Hippocampal formation (tissue), 2 donors: ENCODE data around the gene LRRC66.

Source experiments
- DNase-seq, 2 donors: peaks; one replicate each; lab custom pipeline; 2025; lab: John Stamatoyannopoulos, UW

Gene LRRC66

GRCh38 chr4:52019936-52020657 is at the start of gene LRRC66:
LRRC66 (minus strand) TSS chr4:52020363; CDS start chr4:52017613, 2,750 bp downstream.
- DNase-seq: no peak

DNA sequence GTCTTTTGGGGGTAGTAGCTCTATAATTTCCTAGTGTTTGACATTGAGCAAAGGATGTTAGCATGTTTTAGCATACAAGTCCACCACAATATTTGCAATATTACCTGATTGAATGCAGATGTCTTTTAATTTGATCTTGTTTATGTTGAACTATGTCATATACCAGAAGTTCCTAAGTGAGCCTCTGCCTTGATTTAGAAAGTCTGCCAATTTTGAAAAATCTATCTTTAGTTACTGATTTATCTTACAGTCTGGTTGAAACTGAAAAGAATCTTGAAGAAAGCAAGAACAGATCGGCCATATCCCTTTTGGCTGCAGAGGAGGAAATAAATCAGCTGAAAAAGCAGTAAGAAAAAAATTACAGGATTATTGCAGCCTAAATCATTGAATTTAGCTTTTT is 49.4 kb upstream of the LRRC66 start:
- DNase-seq: no peak

GRCh38 chr4:52059372-52059771 is 39.2 kb upstream of the LRRC66 start:
- no peak for DNase-seq

GRCh38 chr4:52058275-52058674 is 38.1 kb upstream of the LRRC66 start:
- no peak for DNase-seq

GRCh38 chr4:52057196-52057595 is 37.0 kb upstream of the LRRC66 start:
- no peak for DNase-seq

DNA sequence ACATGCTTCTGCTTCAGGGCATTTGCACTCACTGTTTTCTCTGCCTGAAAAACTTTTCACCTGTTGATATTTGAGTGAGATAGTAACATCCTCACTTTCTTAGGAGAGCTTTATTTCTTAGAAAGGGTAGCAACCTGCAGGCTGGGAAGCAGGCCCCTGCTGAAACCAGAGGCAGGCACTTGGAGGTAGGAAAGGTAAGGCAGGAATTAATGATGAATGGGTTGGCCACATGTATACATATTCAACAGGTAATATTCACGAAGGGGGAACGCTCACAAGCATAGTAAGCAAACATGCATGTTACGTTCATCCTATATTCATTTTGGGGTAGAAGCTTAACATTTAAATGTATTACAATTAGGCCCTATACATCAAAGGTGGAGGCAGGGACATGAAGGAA is 34.1 kb upstream of the LRRC66 start:
- no peak for DNase-seq

DNA sequence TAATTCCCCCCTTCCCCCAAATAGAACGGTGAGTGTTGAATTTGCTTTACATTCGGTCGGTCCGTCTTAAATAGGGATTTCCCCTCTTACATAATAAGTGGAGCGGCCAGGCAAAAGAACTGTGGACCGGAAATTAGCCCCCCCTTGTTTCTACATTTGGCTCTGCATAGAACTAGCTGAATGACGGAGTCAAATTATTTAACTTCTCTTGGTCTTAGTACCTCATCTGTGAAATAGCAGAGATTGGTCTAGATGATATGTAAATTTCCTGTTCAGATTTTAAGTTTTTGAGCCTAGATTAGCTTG is 32.3 kb upstream of the LRRC66 start:
- DNase-seq: no peak

DNA sequence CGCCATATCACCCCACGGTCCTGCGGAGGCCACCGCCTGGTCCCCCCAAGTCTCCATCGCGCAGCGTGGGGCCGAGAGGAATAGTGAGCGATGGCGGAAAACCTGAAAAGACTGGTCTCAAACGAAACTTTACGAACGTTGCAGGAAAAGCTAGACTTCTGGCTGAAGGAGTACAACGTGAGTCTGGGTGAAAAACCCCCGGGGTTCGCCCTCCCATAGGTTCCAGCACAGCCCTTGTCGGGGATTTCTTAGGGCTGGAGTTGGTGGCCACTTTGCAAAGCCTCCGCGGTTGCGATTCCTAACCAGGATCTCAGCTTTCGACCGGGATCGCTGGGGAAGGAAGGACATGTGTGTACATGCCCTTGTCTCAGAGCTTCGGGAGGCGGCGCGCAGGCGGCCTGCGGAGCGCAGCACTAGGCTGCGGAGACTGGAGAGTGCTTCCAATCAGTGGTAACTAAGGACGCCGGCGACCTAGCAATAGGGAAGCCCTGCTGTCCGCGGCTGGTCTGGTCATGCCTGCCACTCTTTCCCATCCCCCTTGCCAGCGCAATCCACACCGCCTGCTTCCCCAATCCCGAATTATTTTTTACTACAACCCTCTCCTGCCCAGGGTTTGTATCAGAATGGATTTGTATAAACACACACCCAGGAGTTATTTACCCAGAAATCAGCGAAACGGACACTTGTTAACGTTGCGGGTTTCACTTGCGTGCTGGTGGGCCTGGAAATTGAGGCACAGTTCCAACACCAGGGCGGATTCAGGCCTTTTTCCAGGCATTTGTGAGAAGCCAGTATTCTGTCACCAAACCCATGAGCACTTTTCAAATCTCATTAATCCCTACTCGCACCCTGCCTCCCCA is 31.7 kb upstream of the LRRC66 start:
- DNase-seq: no peak

DNA sequence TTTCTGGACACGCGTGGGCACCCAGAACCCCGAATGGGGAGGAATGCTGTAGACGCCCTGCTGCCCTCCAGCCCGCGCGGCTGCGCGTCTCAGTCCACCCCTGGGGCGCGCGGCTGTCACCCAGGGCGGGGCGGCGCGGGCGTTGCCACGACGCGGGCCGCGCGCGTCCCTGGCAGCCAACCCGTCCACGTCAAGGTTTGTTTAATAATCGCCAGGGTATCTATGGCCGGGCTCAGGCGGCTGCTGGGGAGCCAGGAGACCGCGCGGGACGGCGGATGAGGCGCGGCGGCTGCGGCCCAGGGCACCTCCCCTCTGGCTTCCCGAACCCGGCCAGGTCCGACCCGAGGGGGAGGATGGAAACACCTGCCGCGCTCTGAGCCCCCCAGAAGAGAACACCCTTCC is 31.1 kb upstream of the LRRC66 start, which contains the start of gene SPATA18:
Gene SPATA18, plus strand, starts transcription at position 92 of the 402 bp plus-strand sequence. CDS start 401 bp downstream, outside the sequence.
- no peak for DNase-seq

GRCh38 chr4:52049266-52049665 is 29.1 kb upstream of the LRRC66 start:
- no peak for DNase-seq

DNA sequence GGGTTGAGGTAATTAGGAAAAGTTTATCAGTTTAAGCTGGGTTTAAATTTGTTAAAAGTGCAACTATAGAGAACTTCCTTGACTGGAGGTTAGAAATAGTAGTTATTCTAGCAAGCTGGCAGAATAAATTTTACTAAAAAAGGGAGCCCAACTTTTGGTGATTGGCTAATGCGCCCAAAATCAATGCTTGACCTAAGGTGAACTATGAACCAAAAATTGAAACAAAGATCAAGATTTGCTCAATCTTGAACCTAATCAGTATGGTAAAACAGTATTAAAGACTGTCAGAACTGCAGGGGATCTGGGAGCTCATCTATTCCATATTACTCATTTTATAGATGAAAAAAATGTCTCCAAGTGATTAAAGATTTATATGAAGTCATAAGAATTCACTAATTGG is 24.9 kb upstream of the LRRC66 start:
- DNase-seq: no peak

DNA sequence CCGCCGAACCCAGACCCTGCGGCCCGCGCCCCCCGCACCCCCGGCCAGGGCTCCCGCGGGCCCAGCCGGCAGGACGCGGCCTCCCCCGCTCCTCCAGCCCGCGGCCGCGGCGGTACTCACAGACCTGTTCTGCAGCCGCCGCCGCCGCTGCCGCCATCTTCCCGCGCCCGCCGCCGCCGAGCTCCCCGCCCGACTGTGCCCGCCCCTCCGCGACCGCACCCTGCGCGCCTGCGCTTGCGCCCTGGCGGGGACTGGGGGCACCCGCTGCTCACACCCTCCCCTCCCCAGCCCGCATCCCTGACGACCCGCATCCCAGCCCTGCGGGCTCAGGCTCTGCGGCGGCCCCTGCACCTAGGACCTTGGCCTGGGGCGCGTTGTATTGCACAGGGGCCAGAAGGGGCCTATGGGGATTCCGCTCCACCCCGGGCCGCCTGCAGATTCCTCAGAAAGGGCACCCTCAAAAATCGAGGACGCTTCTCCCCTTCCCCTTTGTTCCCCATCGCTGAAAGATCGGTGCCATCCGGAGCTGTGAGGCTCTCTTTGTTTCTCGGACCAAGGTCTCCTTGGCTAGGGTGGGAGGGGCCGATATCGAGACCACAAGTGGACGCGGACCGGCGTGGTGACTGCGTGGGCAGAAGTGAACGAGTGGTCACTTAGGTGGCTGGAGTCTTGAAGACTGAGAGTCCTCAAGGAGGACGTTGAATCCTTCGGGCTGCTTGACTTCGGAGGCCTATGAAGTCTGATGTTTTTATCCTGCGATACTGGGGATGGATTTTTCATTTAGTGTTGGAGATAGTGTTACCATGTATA is 18.1 kb upstream of the LRRC66 start, which contains the start of gene SGCB:
Gene SGCB, minus strand, starts transcription at position 197 of the 810 bp plus-strand sequence. Its CDS starts 40 bp downstream, at position 157.
- DNase-seq: peak; percentile 56 to 79

DNA sequence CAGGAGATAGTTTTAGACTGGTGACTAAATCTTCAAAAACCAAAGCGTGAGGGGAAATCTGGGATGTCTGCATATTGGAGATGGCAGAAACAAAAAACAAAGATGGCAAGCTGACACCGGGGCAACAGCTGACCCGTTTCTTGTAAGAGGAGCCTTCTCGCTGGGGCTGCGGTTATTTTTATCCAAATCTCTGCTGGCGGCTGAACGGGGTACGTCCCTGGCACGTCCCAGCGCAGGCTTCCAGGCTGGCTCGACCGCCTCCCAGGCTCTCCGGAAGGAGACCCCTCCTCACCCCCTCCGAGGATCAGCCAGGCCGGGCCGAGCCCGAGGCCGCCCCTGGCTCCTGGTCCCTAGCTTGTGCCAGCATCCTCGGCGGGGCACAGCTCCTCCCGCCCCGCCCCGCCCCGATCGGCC is 17.5 kb upstream of the LRRC66 start:
- DNase-seq: peak in 1 of 2 donors; percentile 77

GRCh38 chr4:52036886-52037530 is 16.8 kb upstream of the LRRC66 start:
- no peak for DNase-seq

DNA sequence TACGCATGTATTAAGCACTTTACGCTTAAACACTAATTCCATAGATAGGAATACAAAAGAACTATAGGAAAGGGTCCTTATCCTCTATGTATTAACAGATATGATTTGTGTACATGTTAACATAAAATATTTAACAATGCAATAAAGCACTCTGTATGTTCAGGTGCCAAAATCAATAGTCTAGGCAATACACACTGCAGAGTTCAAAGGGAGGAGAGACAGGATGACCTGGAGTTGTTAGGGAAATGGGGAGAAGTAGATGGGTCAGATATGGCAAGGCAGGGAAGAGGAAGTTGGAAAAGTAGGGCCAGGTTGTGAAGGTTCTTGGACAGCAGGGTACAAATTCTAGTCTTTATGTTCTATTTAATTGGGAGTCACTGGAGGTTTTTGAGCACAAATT is 15.0 kb upstream of the LRRC66 start:
- no peak for DNase-seq

DNA sequence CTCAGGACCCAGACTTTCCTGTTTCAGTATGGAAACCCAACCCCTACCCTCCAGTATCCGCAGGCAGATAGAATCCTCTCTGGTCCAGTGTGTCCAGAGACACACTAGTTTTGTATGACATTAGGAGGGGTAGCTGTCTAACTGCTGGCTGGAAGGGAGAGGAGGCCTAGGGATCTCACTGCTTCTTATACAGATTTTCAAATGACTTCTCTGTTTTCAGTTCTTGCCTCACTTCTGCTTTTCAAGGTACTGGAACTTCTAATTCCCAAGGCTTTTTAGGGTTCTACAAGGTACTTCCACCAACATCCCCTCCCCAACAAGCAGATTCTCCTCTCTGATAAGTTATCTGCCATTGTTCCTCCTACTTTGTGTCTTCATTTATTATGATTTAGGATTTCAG is 11.8 kb upstream of the LRRC66 start:
- no peak for DNase-seq

- no peak for DNase-seq
These were observed 8.8 kb upstream of the LRRC66 start for GRCh38 chr4:52028970-52029369.

DNA sequence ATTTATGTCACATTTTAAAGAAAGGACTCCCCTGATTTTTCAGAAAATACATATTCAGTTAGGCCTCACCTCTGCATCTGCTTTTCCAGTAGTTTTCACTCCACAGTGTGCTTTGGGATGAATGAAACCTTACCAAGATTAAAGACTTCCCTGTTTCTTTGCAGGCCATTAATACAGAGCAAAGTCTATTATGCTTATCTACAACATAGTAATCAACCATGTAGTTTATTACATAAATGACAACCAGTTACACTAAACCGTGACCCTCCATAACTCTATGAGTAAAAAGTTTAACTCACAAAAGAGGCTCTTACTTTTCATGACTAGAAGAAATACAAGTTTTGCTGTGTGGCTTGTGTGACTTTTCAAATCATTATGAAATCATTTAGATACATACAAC is 2.3 kb downstream of the LRRC66 start:
- no peak for DNase-seq

GRCh38 chr4:52016981-52017380 is 3.2 kb downstream of the LRRC66 start:
- no peak for DNase-seq

DNA sequence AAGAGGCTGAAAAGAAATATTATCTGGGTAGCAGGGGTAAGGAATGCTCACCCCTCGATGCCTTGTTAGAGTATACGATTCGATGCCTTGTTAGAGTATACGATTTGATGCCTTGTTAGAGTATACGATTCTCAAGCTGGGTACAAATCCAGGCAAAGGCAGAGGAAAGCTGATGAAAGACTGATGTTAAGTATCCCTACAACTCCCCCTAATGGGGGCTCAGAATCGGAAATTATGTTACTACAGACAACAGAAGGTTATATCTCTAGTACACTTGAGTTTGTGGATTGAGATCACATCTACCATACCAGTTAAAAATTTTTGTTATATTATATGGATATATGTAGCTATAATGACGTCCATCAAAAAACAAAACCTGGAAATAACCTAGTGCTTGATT is 4.8 kb downstream of the LRRC66 start:
- peak in 1 of 2 donors; percentile 13 for DNase-seq

DNA sequence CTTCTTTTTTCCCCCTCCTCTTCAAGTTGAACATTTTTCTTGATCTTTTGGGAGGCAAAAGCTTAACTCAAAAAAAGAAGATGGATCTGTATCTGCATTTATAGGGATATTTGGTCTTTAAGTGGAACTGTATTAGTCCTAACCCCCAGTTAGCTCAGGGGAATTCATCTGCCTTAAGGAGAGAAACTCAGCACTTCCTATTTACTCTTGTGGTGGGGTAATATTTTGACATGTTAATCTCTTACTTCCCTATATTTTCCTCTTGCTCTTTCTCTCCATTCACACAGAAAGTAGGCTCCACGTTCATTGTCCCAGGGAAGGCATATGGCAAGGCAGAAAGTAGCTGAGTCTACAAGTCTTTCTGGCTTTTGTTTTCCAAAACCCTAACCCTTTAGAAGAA is 5.3 kb downstream of the LRRC66 start:
- DNase-seq: no peak

GRCh38 chr4:52012651-52013050 is 7.5 kb downstream of the LRRC66 start:
- no peak for DNase-seq
